Measurements from ENCODE around the gene GLYR1. TPM values are rescaled to one million over a fixed set of nuclear protein-coding genes. Genes with fewer than 3 reads are reported as not detected.
A peak's percentile ranks its signal among the peaks of the same experiment; 100 is the strongest.
"Not testable (repeated sequence)": the region's sequence is repeated elsewhere in the genome, so short reads cannot be mapped to it uniquely, and the experiment has no call there.

GLYR1 gene
- total RNA-seq, 1 experiment from 2014 or later, result 45.8 TPM

DNA sequence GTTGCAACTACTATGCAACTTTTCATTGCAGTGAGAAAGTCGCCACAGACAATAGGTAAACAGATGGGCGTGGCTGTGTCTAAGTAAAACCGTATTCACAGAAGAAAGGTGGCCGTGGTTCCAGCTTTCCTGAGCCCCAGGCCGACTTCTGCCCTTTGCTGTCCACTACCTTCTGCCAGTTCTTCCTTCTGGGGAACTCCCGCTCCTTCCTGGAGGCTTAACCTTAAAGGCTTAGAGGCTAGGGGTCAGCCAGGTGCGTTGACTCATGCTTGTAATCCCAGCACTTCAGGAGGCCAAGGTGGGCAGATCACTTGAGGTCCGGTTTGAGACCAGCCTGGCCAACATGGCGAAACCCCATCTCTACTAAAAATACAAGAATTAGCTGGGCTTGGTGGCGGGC lies 56.8 kb downstream of the GLYR1 start:
- DNase-seq (ENCODE audit: low read depth), result no peak

DNA sequence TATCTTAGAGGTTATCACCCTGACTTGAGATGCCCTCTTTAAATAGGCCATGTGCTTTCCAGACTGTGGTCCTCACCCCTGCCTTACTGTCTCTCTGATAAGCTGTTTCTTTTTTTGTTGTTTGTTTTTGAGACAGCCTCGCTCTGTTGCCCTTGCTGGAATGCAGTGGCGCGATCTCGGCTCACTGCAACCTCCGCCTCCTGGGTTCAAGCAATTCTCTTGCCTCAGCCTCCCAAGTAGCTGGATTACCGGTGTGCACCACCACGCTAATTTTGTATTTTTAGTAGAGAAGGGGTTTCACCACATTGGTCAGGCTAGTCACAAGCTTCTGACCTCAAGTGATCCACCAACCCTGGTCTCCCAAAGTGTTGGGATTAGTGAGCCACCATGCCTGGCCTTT lies 58.2 kb downstream of the GLYR1 start:
- no peak for DNase-seq (ENCODE audit: low read depth)

DNA sequence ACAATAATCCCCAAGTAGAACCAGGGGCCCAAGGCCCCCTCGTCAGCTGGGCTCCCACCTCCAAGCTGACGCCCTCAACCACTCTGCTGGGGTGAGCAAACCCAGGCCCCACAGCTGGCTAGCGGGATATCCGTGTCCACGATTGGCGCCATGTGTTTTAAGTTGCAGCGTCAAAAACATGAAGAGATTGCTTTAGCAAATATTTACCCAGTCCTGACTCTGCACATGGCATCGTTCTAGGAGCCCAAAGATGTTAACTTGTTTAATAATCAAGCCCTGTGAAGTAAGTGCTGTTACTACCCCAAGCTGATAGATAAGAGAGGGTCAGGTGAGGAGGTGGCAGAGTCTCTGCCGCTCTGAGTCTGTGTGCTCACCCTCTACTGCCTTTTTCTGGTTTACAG lies 58.6 kb downstream of the GLYR1 start:
- no peak for DNase-seq (ENCODE audit: low read depth)

DNA sequence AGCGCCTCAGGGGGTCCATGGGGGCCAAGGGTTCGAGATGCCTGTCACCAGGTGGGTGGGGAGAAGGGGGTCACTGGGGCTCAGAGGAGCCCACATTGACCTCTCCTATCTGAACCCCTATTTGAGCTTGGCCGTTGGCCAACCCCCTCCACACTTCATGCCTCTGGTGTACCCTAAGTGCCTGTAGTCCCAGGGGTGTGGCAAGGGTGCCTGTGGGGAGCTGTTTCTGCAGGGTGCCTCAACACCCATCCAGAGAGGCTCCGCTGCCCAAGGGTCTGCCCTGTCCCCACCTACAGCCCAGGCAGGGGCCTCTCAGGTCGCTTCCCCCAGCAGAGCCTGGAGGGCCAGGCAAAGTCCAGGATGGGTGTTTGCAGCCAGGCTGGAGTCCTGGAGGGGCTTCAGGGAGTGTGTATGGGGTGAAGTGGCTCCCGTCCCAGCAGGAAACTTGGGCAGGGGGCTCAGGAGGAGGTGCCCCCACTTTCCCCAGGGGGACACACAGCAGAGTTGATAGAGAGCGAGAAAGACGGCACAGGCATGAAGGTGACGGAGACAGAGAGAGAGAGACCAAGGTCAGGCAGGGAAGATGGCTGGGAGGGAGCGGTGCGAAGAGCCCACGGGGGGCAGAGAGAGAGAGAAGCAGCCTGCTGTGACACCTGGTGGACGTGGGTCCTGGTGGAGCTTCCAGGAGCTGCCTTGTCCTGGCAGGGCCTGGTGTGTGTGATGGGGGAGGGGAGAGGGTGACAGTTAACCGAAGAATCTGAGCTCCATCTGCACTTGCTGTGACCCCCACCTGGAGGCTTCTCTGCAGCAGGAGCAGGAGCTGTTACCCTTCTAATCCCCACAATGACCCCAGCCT lies 59.2 kb downstream of the GLYR1 start, which contains the start of gene SEPTIN12:
TSS of gene SEPTIN12 (minus strand) at position 719 of the 856 bp plus-strand sequence. CDS start at position 19, 700 bp downstream.
- DNase-seq (ENCODE audit: low read depth), result no peak

DNA sequence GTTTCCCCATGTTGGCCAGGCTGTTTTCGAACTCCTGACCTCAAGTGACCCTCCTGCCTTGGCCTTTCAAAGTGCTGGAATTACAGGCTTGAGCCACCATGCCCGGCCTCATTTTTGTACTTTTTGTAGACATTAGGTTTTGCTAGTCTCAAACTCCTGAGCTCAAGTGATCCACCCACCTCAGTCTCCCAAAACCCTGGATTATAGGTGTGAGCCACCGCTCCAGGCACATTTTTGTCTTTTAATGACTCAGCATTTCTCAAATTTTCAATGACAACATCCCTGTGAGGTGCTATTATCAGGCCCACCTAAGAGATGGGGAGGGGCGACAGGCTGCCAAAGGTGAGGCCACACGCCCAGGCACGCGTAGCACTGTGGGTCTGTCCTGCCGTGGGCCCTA lies 60.0 kb downstream of the GLYR1 start:
- DNase-seq (ENCODE audit: low read depth), result no peak

DNA sequence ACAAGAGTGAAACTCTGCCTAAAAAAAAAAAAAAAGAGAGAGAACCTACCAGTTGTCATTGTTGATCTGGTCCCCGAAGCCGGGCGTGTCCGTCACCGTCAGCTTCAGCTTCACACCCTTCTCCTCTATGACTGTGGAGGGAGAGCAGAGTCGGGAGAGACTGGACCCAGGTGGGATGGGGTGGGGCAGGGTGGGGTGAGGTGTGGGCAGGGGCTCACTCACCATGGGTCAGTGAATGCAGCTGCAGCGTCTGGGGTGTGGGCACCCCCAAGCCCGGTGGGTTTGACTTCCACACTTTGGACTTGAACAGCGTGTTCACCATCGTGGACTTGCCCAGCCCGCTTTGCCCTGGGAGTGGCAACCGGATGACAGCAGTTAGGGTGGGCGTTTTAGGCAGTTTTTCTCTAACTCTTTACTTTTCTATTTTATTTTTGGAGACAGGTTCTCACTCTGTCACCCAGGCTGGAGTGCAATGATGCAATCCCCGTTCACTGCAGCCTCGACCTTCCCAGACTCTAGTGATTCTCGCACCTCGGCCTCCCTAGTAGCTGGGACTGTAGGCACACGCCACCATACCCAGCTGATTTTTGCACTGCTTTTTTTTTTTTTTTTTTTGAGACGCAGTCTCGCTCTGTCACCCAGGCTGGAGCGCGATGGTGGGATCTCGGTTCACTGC lies 61.2 kb downstream of the GLYR1 start:
- DNase-seq (ENCODE audit: low read depth), result no peak

DNA sequence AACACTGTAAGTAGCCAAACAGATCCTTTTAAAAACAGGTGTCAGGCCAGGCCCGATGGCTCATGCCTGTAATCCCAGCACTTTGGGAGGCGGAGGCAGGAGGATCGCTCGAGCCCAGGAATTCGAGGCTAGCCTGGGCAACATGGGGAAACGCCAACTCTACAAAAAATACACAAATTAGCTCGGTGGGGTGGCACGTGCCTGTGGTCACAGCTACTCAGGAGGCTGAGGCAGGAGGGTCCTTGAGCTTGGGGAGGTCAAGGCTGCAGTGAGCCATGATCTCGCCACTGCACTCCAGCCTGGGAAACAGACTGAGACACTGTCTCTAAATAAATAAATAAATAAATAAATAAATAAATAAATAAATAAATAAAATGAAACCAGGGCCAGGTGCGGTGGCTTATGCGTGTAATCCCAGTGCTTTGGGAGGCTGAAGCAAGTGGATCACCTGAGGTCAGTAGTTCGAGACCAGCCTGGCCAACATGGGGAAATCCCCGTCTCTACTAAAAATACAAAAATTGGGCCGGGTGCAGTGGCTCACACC lies 62.6 kb downstream of the GLYR1 start:
- not testable (repeated sequence) for DNase-seq (ENCODE audit: low read depth)

DNA sequence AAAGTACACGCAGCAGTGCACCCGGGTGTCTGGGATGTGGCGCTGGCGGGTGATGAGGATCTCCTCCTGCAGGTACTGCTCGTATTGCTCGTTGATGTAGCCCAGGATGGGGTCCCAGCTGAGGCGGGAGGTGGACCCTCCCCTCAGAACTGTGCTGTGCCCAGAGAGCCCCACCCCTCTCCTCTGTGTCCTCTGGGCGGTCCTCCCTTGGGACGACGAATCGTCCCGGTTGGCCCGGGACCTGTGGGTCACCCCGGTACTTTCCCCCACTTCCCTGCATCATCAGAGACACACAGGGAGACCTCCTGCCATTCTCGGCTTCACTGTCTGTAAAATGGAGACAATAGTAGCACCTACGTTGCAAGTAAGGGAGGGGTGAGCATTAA lies 63.1 kb downstream of the GLYR1 start:
- no peak for DNase-seq (ENCODE audit: low read depth)

DNA sequence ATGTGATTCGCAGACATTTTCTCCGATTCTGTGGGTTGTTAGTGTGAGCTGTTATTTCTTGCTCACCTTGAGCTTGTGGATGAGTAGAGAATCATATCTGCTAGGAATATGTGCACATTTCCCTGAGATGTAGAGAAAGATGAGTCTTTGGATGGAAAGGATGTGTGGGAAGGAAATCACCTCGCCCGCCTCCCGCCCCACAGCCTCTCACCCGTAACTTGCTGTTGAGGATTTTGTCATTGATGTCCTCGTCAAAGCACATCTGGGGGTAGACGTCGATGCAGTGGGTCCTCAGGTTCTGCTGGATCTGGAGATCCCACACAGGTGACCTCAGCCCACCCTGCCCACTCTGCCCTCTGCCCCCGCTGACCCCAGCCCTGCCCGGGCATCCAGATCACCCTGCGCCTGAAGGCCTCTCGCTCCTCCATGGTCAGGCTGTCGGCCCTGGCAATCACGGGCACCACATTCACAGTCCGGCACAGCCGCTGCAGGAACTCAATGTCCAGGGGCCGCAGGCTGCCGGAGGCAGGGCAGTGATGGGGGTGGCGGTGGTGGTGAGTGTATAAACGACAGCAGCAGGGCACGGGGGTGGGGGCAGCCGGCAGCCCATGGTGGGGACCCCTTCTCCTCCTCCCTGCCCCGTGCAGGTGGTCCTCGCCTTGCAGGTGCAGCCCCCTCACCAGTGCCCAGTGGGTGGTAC lies 63.7 kb downstream of the GLYR1 start:
- no peak for DNase-seq (ENCODE audit: low read depth)

DNA sequence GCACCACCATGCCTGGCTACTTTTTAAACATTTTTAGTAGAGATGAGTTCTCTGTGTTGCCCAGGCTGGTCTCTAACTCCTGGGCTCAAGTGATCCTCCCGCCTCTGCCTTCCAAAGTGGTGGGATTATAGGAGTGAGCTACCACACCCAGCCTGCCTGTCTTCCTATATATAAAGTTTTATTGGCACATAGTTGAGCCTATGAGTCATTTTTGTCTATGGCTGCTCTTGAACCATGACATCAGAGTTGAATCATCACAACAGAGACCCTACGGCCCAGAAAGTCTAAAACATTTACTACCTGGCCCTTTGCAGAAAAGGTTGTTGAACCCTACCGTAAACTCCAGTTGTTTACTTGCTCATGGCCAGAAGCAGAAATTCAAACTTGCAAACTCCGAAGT lies 66.9 kb downstream of the GLYR1 start:
- peak; percentile 40 for DNase-seq (ENCODE audit: low read depth)

DNA sequence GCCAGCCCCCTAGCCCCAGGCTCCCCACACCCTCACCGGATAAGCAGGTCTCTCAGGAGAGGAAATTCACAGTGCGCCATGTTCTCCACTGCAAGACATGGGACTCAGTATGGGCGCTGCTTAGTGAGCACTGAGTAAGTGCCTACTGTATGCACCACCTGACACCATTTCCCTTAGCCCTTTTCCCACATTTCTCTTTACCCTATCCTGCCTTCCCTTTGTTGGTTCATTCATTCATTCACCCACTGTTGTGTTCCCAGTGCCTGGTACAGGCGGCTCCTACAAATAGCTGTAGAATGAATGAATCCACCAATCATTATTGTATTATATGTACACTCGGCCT lies 69.1 kb downstream of the GLYR1 start:
- no peak for DNase-seq (ENCODE audit: low read depth)

DNA sequence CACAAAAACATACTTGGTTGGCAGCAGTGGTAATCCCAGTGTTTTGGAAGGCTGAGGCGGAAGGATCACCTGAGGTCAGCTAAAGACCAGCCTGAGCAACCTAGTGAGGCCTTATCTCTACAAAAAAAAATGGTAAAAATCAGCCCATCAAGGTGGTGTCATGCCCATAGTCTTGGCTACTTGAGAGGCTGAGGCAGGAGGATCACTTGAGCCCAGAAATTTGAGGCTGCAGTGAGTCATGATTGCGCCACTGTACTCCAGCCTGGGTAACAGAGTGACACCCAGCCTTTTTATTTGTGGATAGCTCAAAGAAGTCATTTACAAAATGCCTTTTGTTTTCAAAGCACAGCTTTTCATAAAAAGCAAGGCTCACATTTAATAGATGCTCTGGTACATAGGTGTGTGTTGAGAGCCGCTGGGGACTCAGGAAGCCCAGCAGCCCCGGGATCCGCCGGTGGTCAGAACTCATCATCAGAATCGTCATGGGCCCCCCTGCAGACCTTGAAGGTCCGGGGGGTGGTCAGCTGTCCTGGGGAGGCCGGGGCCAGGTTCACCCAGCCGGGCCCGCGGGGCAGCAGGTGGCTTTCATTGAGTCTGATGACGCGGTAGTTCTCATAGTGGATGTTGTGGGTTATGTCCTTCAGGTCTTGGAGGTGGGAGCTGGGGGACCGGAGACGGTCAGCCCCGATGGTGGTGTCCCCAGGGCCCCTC lies 69.6 kb downstream of the GLYR1 start:
- no peak for DNase-seq (ENCODE audit: low read depth)

DNA sequence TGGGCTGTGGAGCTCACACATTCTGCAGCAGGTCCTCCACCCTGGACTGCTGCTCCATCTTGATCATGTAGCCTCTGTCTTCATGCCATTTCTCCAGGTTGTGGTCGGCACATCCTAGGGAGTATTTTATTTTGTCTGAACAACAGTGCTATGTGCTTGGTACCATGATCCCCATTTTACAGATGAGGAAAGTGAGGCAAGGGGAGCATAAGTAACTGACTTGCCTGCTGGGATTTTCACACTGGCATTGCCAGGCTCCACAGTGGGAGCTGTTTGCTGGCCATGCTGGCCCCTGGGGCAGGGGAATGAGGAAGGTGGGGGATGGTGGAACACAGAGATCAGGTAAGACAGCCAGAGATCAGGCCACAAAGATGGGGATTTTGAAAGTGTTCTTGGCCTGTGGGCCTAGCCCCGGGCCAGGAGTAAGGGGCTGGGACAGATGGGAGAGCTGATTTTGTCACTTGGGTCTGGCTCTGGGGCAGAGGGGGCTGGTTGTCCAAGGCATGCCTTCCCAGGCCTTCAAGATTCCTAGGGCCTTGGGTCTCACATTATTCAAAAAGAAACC lies 70.9 kb downstream of the GLYR1 start:
- no peak for DNase-seq (ENCODE audit: low read depth)

DNA sequence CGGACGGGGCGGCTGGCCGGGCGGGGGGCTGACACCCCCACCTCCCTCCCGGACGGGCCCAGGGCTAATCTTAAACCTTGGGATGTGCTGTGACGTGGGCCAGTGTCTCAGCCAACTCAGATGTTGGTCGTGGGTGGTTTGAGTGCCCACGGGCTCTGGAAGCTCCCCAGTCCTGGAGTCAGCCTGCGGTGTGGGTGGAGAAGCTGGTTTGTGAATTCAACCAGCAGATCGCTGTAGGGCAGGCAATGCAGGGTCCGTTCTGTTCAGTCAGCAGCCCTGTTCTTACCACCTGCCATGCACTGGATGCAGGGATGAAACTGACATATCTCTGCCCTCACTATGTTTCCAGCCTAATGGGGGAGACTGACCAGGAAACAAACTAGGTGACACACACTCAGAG lies 72.1 kb downstream of the GLYR1 start:
- DNase-seq (ENCODE audit: low read depth), result no peak

DNA sequence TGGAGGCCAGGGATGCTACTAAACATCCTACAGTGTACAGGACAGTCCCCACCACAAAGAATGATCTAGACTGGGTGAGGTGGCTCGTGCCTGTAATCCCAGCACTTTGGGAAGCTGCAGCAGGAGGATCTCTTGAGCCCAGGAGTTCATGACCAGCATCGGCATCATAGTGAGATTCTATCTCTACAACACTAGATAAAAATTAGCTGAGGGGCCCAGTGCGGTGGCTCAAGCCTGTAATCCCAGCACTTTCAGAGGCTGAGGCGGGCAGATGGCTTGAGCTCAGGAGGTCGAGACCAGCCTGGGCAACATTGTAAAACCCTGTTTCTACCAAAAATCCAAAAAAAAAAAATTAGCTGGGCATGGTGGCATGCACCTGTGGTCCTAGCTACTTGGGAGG lies 74.7 kb downstream of the GLYR1 start:
- DNase-seq (ENCODE audit: low read depth), result no peak

DNA sequence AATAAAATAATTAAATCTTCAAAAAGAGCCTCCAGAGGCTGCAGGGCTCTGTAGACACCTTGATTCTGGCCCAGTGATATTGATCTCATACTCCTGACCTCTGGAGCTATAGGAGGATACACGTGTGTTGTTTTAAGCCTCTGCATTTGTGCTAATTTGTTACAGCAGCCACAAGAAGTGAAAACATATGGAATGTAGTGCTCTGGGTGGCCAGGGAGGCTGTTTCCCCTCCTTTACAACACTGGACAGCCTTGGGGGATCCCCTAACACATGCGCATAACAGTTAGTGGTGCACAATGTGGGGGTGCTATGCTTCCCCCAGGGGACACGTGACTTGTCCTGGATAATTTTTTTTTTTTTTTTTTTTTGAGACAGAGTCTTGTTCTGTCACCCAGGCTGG lies 75.4 kb downstream of the GLYR1 start:
- no peak for DNase-seq (ENCODE audit: low read depth)

DNA sequence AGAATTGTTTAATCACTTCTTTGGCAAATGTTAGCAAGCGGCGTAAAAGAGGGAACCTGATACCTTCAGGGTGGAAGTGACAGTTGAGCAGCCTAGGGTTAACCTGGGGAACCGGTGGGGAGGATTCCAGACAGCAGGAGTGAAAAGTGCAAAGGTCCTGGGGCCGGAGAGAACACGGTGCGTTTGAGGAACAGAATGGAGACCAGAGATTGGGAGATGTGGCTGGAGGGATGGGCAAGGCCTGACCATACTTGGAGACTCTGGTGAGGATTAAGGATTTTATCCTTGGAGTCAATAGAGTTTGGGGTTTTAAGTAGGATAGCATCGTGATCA lies 77.8 kb downstream of the GLYR1 start:
- no peak for DNase-seq (ENCODE audit: low read depth)

DNA sequence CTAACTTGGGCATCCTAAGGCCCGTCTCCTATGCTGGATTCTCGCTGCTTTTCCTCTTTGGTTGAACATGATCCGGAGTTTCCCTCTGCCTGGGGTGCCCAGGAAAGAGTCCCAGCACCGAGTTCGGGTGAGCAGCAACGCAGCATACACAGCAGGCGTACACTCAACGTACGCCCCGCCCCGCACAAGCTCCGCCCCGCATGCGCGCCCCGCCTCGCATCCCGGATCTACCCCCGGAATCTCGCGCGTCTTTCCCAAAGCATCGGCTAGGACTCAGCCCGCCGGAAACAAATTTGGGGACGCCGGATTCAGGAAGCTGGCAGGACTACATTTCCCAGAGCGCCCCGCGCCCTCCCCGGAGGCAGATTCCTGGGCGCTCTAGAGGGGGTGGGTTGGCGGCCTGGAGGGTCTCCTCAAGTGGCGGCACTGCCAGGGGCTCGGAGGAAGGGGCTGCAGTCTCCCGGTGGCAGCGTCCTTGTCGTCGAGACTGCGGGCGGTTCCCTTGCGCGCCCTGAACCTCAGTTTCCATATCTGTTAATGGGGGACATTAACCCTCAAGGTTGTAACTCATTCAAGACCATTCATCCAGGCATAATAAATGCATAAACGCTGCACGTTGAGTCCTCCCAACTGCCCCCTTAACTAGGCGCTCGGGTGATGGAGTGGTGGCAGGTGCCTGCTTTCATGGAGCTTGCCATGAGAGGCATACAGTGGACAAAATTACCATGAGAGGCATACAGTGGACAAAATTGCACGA lies 78.4 kb downstream of the GLYR1 start:
- DNase-seq (ENCODE audit: low read depth), result peak; percentile 91

DNA sequence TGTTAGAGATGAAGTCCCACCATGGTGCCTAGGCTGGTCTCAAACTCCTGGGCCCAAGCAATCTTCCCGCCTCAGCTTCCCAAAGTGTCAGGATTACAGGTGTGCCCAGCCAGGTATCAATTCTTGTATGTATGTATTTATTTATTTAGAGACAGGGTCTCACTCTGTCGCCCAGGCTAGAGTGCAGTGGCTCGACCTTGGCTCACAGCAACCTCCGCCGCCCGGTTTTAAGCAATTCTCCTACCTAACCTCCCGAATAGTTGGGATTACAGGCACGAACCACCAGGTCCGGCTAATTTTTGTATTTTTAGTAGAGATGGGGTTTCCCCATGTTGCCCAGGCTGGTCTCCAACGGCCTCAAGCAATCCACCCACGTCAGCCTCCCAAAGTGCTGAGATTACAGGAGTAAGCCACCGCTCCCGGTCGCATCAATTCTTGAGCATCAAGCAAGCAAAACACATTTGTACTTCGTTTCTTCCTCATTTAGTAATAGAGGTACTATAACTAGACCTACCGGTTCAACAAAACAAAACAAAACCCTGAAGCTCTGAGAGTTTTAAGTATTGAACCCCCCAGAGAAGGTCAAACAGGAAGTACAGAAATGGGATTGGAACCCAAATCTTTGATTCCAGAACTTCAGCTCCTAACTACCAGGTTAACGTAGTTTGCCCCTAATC lies 79.1 kb downstream of the GLYR1 start:
- no peak for DNase-seq (ENCODE audit: low read depth)
